WTC11 (cell line): ENCODE measurements around the gene BAG1. TPM values are rescaled to one million over a fixed set of nuclear protein-coding genes. Genes with fewer than 3 reads are reported as not detected.

Experiments
- ATAC-seq: fragments of 200-7000 bp; cut with Tn5 transposase; 2 replicates; pipeline ENCODE4 v1.10.0; 2021; ENCODE audit warnings: mild to moderate bottlenecking, moderate library complexity
- CTCF ChIA-PET: fragments of 300-600 bp; sonication (Branson Sonifier 250); formaldehyde crosslinking; loops from one replicate; lab custom pipeline; 2021; ENCODE audit warnings: antibody characterized with exemption; lab: Charles Lee
- POLR2A ChIA-PET: fragments of 350-600 bp; sonication (Branson Sonifier 250); formaldehyde crosslinking; loops from one replicate; lab custom pipeline; 2021; ENCODE audit warnings: antibody characterized with exemption; lab: Charles Lee
- DNase-seq: peaks from one replicate; pipeline ENCODE4 v3.0.0; 2021; ENCODE audit warnings: low spot score
- H3K27ac Mint-ChIP-seq: 2 replicates; pipeline ENCODE4 v1.8.0; 2021; ENCODE audit warnings: mixed read lengths
- H3K27me3 Mint-ChIP-seq: 2 replicates; pipeline ENCODE4 v1.8.0; 2021; ENCODE audit warnings: low read depth, mild to moderate bottlenecking, moderate library complexity, mixed read lengths
- H3K36me3 Mint-ChIP-seq: 2 replicates; pipeline ENCODE4 v1.8.0; 2021; ENCODE audit warnings: mixed read lengths
- H3K4me1 Mint-ChIP-seq: 2 replicates; pipeline ENCODE4 v1.8.0; 2022; ENCODE audit warnings: mixed read lengths
- H3K4me3 Mint-ChIP-seq: 2 replicates; pipeline ENCODE4 v1.8.0; 2021; ENCODE audit warnings: mild to moderate bottlenecking, moderate library complexity, mixed read lengths
- H3K9me3 Mint-ChIP-seq: 2 replicates; pipeline ENCODE4 v1.8.0; 2021; ENCODE audit warnings: mixed read lengths
- ATF6 ChIP-seq: sonication (generic); formaldehyde crosslinking; IDR thresholded peaks from 2 replicates; pipeline ENCODE4 v1.8.1; 2023; ENCODE audit warnings: mild to moderate bottlenecking, missing genetic modification reagents
- E2F4 ChIP-seq: sonication (generic); formaldehyde crosslinking; IDR thresholded peaks from 2 replicates; pipeline ENCODE4 v1.8.1; 2022; ENCODE audit warnings: low read depth, mild to moderate bottlenecking, moderate library complexity, missing genetic modification reagents, borderline replicate concordance
- EMX1 ChIP-seq: fragments of 250-450 bp; sonication (Bioruptor Pico); IDR thresholded peaks from 2 replicates; pipeline ENCODE4 v1.8.0; 2021; ENCODE audit warnings: mild to moderate bottlenecking
- ERG ChIP-seq: fragments of 250-450 bp; sonication (Bioruptor Pico); IDR thresholded peaks from 2 replicates; pipeline ENCODE4 v1.8.0; 2021; ENCODE audit warnings: mild to moderate bottlenecking
- ETV6 ChIP-seq: sonication (generic); formaldehyde crosslinking; IDR thresholded peaks from 2 replicates; pipeline ENCODE4 v1.8.1; 2022; ENCODE audit warnings: mild to moderate bottlenecking, missing genetic modification reagents
- FOXP1 ChIP-seq: sonication (generic); formaldehyde crosslinking; IDR thresholded peaks from 2 replicates; pipeline ENCODE4 v1.8.0; 2022; ENCODE audit warnings: missing genetic modification reagents, mild to moderate bottlenecking, moderate library complexity, borderline replicate concordance
- FOXP4 ChIP-seq: sonication (generic); formaldehyde crosslinking; IDR thresholded peaks from 2 replicates; pipeline ENCODE4 v1.8.0; 2022; ENCODE audit warnings: mild to moderate bottlenecking, missing genetic modification reagents
- HMGA2 ChIP-seq: fragments of 250-450 bp; sonication (Bioruptor Pico); IDR thresholded peaks from 2 replicates; pipeline ENCODE4 v1.4.0; 2021; ENCODE audit warnings: mild to moderate bottlenecking, moderate library complexity
- JAZF1 ChIP-seq: fragments of 250-450 bp; sonication (Bioruptor Pico); IDR thresholded peaks from 2 replicates; pipeline ENCODE4 v1.9.0; 2021; ENCODE audit warnings: moderate library complexity, mild to moderate bottlenecking, inconsistent platforms
- JUN ChIP-seq: sonication (generic); formaldehyde crosslinking; IDR thresholded peaks from 2 replicates; pipeline ENCODE4 v1.8.0; 2023; ENCODE audit warnings: mild to moderate bottlenecking, missing genetic modification reagents
- NR1H2 ChIP-seq: sonication (generic); formaldehyde crosslinking; IDR thresholded peaks from 2 replicates; pipeline ENCODE4 v1.9.0; 2021; ENCODE audit warnings: mild to moderate bottlenecking, moderate library complexity, missing genetic modification reagents
- NR3C1 ChIP-seq: sonication (generic); formaldehyde crosslinking; conservative IDR thresholded peaks from 2 replicates; pipeline ENCODE4 v1.8.1; 2023; ENCODE audit warnings: low read depth, mild to moderate bottlenecking, missing genetic modification reagents
- OVOL2 ChIP-seq: fragments of 250-450 bp; sonication (Bioruptor Pico); IDR thresholded peaks from 2 replicates; pipeline ENCODE4 v1.9.0; 2021; ENCODE audit warnings: mild to moderate bottlenecking, borderline replicate concordance
- SMAD3 ChIP-seq: sonication (generic); formaldehyde crosslinking; IDR thresholded peaks from 2 replicates; pipeline ENCODE4 v1.8.0; 2022; ENCODE audit warnings: missing genetic modification reagents, mild to moderate bottlenecking, borderline replicate concordance
- SP1 ChIP-seq: sonication (generic); formaldehyde crosslinking; conservative IDR thresholded peaks from 2 replicates; pipeline ENCODE4 v1.8.1; 2022; ENCODE audit warnings: missing genetic modification reagents
- STAT6 ChIP-seq: sonication (generic); formaldehyde crosslinking; conservative IDR thresholded peaks from 2 replicates; pipeline ENCODE4 v1.8.1; 2023; ENCODE audit warnings: mild to moderate bottlenecking, low read depth, missing genetic modification reagents, moderate library complexity
- ZBTB21 ChIP-seq: sonication (generic); formaldehyde crosslinking; IDR thresholded peaks from 2 replicates; pipeline ENCODE4 v1.8.1; 2023; ENCODE audit warnings: mild to moderate bottlenecking, missing genetic modification reagents, borderline replicate concordance
- ZNF121 ChIP-seq: sonication (generic); formaldehyde crosslinking; IDR thresholded peaks from 2 replicates; pipeline ENCODE4 v1.8.0; 2023; ENCODE audit warnings: missing genetic modification reagents
- ZNF138 ChIP-seq: sonication (generic); formaldehyde crosslinking; conservative IDR thresholded peaks from 2 replicates; pipeline ENCODE4 v1.8.1; 2022; ENCODE audit warnings: mild to moderate bottlenecking, moderate library complexity, missing genetic modification reagents
- ZNF416 ChIP-seq: fragments of 250-450 bp; sonication (Bioruptor Pico); IDR thresholded peaks from 2 replicates; pipeline ENCODE4 v1.9.0; 2021; ENCODE audit warnings: mild to moderate bottlenecking, inconsistent platforms
- total RNA-seq: library from RNA; stranded (reverse); gene quantifications from 3 replicates; pipeline ENCODE4 v1.2.3, GENCODE V29; 2021

BAG1 gene
- total RNA-seq, 1 experiment from 2014 or later: 52.9 TPM

- TF ChIP-seq ERG (CRISPR knock-in tag): no peak
- no peak for TF ChIP-seq JUN (CRISPR knock-in tag)
- no peak for TF ChIP-seq E2F4
- TF ChIP-seq HMGA2 (CRISPR knock-in tag): no peak
- no peak for TF ChIP-seq FOXP4 (CRISPR knock-in tag)
- TF ChIP-seq ZNF138 (CRISPR knock-in tag): no peak
- TF ChIP-seq JAZF1: no peak
- TF ChIP-seq ZNF416 (CRISPR knock-in tag): no peak
- no peak for TF ChIP-seq SP1 (CRISPR knock-in tag)
- no peak for TF ChIP-seq EMX1 (CRISPR knock-in tag)
- no peak for TF ChIP-seq ATF6 (CRISPR knock-in tag)
- TF ChIP-seq ZNF121 (CRISPR knock-in tag): no peak
- no peak for TF ChIP-seq NR3C1 (CRISPR knock-in tag)
- no peak for TF ChIP-seq NR1H2
- TF ChIP-seq, all 79 proteins: peak for 0
Observed at GRCh38 chr9:33223696-33224095, 40.8 kb downstream of the BAG1 start (continued).

GRCh38 chr9:33222031-33222430, 42.5 kb downstream of the BAG1 start:
- Mint-ChIP-seq H3K27me3 (no peaks in the 10 kb centered on the region; the same call in 1 of the 2 replicates), H3K9me3 (no peaks in the 10 kb centered on the region), H3K36me3 (no peaks in the 10 kb centered on the region), H3K4me1 (no peaks in the 10 kb centered on the region), H3K27ac (no peak overlapping the region), H3K4me3 (no peak overlapping the region)
- POLR2A ChIA-PET: no interaction called here
- DNase-seq: no peak
- no peak for TF ChIP-seq ZBTB21 (CRISPR knock-in tag)
- TF ChIP-seq STAT6 (CRISPR knock-in tag): no peak
- TF ChIP-seq OVOL2 (CRISPR knock-in tag): no peak
- no peak for TF ChIP-seq ETV6 (CRISPR knock-in tag)
- TF ChIP-seq FOXP1 (CRISPR knock-in tag): no peak
- no peak for TF ChIP-seq SMAD3 (CRISPR knock-in tag)
- CTCF ChIA-PET: interaction anchor here (1.4 kb wide), 1 partner anchor 12 kb away, joined by 4 read pairs; no protein-coding TSS in a partner anchor
- no peak for ATAC-seq
